K562 (cell line): ENCODE data around the gene PPP1R12C. TPM values are rescaled to one million over a fixed set of nuclear protein-coding genes. Genes with fewer than 3 reads are reported as not detected.

Experiments
- ATAC-seq: fragments of 200-7000 bp; cut with Tn5 transposase; 3 replicates; pipeline ENCODE4 v1.9.1; 2020; ENCODE audit warnings: moderate library complexity
- BruUV-seq: library from RNA; stranded (reverse); fragments of 400-500 nt; replicated peaks from 2 replicates; lab custom pipeline; 2021; lab: Mats Ljungman, UMichigan
- CTCF ChIA-PET: fragments of 300-600 bp; formaldehyde crosslinking; extraction: SDS; loops from one replicate; lab custom pipeline; 2021; ENCODE audit warnings: low intra/inter-chr PET ratio; lab: Yijun Ruan, JAX
- POLR2A ChIA-PET: fragments of 300-600, 350-650 bp; sonication (Branson Sonifier 250); formaldehyde crosslinking; extraction: SDS; loops from one replicate; lab custom pipeline; 2021; ENCODE audit warnings: antibody characterized with exemption, inconsistent platforms; lab: Yijun Ruan, JAX
- DNase-seq, 4 experiments: peaks; one replicate each; pipeline versions ENCODE4 v3.0.0 to v3.0.0-alpha.2; 2011 to 2018; ENCODE audit warnings: low spot score in 3 of 4, mixed read lengths in 3 of 4; ENCODE audit errors: extremely low read depth in 1 of 4
- FAIRE-seq: peaks from 2 replicates; lab custom pipeline; 2011; peaks lifted over from hg19 to GRCh38; lab: Jason Lieb, UNC
- H2AFZ ChIP-seq: 2 replicates; pipeline ENCODE4 v1.6.0; 2011; ENCODE audit warnings: low read depth, low read length, control low read depth, inconsistent platforms
- H3K27ac ChIP-seq: fragments of 200-600 bp; 3 replicates; pipeline ENCODE4 v1.8.0; 2011; ENCODE audit warnings: low read depth, mild to moderate bottlenecking, control low read depth, inconsistent platforms, low read length, moderate library complexity, mixed read lengths; ENCODE audit errors: extremely low read depth
- H3K27me3 ChIP-seq, 2 experiments: fragments of 300-600 bp in 1 of 2; 2 replicates in 1 of 2; 3 replicates in 1 of 2; pipeline versions ENCODE4 v1.6.0 to v1.8.0; 2011; ENCODE audit warnings: inconsistent platforms in 2 of 2, low read length in 2 of 2, mild to moderate bottlenecking in 1 of 2, mixed read lengths in 1 of 2, moderate library complexity in 1 of 2; ENCODE audit not compliant: control insufficient read depth in 2 of 2, insufficient read depth in 2 of 2
- H3K36me3 ChIP-seq: fragments of 300-600 bp; 3 replicates; pipeline ENCODE4 v1.8.0; 2011; ENCODE audit warnings: mild to moderate bottlenecking, low read length, inconsistent platforms; ENCODE audit not compliant: control insufficient read depth, insufficient read depth
- H3K4me1 ChIP-seq, 2 experiments: fragments of 200-600 bp in 1 of 2; replicated peaks in 1 of 2; 2 replicates in 1 of 2; 3 replicates in 1 of 2; pipeline versions ENCODE4 v1.5.1 to v1.8.0; 2011; ENCODE audit warnings: inconsistent platforms in 2 of 2, low read length in 2 of 2, mild to moderate bottlenecking in 1 of 2, mixed read lengths in 1 of 2, moderate library complexity in 1 of 2; ENCODE audit not compliant: control insufficient read depth in 2 of 2, insufficient read depth in 2 of 2
- H3K4me2 ChIP-seq: 2 replicates; pipeline ENCODE4 v1.6.1; 2011; ENCODE audit warnings: low read length, control low read depth, inconsistent platforms, mixed read lengths; ENCODE audit not compliant: insufficient read depth
- H3K4me3 ChIP-seq: fragments of 200-600 bp; sonication (generic), shearing (Covaris generic); 2 replicates; pipeline ENCODE4 v1.5.1; 2016; ENCODE audit warnings: control low read depth, inconsistent platforms
- H3K79me2 ChIP-seq: fragments of 200-600 bp; 3 replicates; pipeline ENCODE4 v1.8.0; 2011; ENCODE audit warnings: low read length, inconsistent platforms; ENCODE audit not compliant: control insufficient read depth, insufficient read depth
- H3K9ac ChIP-seq, 2 experiments: 2 replicates each; pipeline versions ENCODE4 v1.6.0 to v1.6.1; 2011; ENCODE audit warnings: low read depth in 2 of 2, low read length in 2 of 2, control low read depth in 1 of 2, inconsistent platforms in 1 of 2, mild to moderate bottlenecking in 1 of 2, mixed read lengths in 1 of 2; ENCODE audit not compliant: insufficient read depth in 1 of 2
- H3K9me1 ChIP-seq: one replicate; pipeline ENCODE4 v1.6.0; 2011; ENCODE audit warnings: inconsistent platforms, mild to moderate bottlenecking, low read length, moderate library complexity; ENCODE audit not compliant: control insufficient read depth, insufficient read depth
- H3K9me3 ChIP-seq: replicated peaks from 2 replicates; pipeline ENCODE4 v1.5.1; 2011; ENCODE audit warnings: low read depth, low read length, inconsistent platforms; ENCODE audit not compliant: control insufficient read depth, insufficient read depth
- H4K20me1 ChIP-seq: replicated peaks from 2 replicates; pipeline ENCODE4 v1.6.1; 2011; ENCODE audit warnings: low read length, inconsistent platforms, mixed read lengths; ENCODE audit not compliant: control insufficient read depth, insufficient read depth
- NFRKB ChIP-seq: fragments of 450-650 bp; IDR thresholded peaks from 2 replicates; pipeline ENCODE4 v1.6.1; 2016; ENCODE audit warnings: low read depth
- POU5F1 ChIP-seq: fragments of 150-350 bp; IDR thresholded peaks from 2 replicates; pipeline ENCODE4 v1.6.1; 2014; ENCODE audit warnings: borderline replicate concordance, low read length, low read depth, mild to moderate bottlenecking; ENCODE audit not compliant: partially characterized antibody
- ZNF134 ChIP-seq: fragments of 250-450 bp; sonication (Bioruptor Pico); conservative IDR thresholded peaks from 2 replicates; pipeline ENCODE4 v1.4.0; 2020
- WGBS: fragments of 100-300 bp; shearing (Covaris generic); methylation state at CpG from one replicate; pipeline ENCODE4 v1.1.6; 2016; ENCODE audit warnings: low coverage, mixed read lengths; ENCODE audit not compliant: insufficient coverage; ENCODE audit errors: missing lambda C conversion rate; 5-methylcytosine and 5-hydroxymethylcytosine counted together
- in situ Hi-C: fragments of 300-500 bp; cut with MboI; formaldehyde crosslinking; loops from 4 replicates; pipeline ENCODE4 v1.15.0; 2018; ENCODE audit warnings: inconsistent platforms, mixed read lengths
- intact Hi-C: fragments of 100-400 bp; cut with micrococcal nuclease; formaldehyde crosslinking; loops from 2 replicates; pipeline ENCODE4 v1.14.2; 2022
- polyA plus RNA-seq, 8 experiments: library from polyadenylated mRNA; depleted of rRNA in 4 of 8; stranded (reverse) in 5 of 8; unstranded in 3 of 8; fragments of >200 nt; fragmentation: Nextera tagmentation in 2 of 8; fragmentation: Illumina TruSeq in 1 of 8; extraction: Ambion mirVana in 2 of 8; extraction: Trizol in 1 of 8; gene quantifications; 2 replicates each; pipeline versions ENCODE4 v1.2.1 to v1.2.3, GENCODE V29; 2011 to 2014; ENCODE audit warnings: inconsistent platforms in 1 of 8, missing spikeins in 1 of 8
- total RNA-seq, 7 experiments: library from RNA; depleted of rRNA in 6 of 7; stranded (reverse); fragments of >200 nt in 6 of 7; fragmentation: Illumina TruSeq in 2 of 7; extraction: Trizol in 2 of 7; gene quantifications; 2 replicates each; pipeline versions ENCODE4 v1.2.1 to v1.2.3, GENCODE V29; 2011 to 2021; ENCODE audit warnings: low replicate concordance in 1 of 7
- TF ChIP-seq, protein P1 (sequence below), 2 experiments: fragments of 450-650 bp; formaldehyde crosslinking in 1 of 2; IDR thresholded peaks; 2 replicates each; pipeline versions ENCODE4 v1.4.0 to v1.6.1; 2014 to 2020; ENCODE audit warnings: mild to moderate bottlenecking in 2 of 2, borderline replicate concordance in 1 of 2, low read depth in 1 of 2

Gene PPP1R12C
- total and polyA plus RNA-seq, 9 of the 15 experiments (the other 6 are each of a cell fraction or from before 2014, with no cell fraction given): 1.8 to 136 (median 33.7) TPM

DNA sequence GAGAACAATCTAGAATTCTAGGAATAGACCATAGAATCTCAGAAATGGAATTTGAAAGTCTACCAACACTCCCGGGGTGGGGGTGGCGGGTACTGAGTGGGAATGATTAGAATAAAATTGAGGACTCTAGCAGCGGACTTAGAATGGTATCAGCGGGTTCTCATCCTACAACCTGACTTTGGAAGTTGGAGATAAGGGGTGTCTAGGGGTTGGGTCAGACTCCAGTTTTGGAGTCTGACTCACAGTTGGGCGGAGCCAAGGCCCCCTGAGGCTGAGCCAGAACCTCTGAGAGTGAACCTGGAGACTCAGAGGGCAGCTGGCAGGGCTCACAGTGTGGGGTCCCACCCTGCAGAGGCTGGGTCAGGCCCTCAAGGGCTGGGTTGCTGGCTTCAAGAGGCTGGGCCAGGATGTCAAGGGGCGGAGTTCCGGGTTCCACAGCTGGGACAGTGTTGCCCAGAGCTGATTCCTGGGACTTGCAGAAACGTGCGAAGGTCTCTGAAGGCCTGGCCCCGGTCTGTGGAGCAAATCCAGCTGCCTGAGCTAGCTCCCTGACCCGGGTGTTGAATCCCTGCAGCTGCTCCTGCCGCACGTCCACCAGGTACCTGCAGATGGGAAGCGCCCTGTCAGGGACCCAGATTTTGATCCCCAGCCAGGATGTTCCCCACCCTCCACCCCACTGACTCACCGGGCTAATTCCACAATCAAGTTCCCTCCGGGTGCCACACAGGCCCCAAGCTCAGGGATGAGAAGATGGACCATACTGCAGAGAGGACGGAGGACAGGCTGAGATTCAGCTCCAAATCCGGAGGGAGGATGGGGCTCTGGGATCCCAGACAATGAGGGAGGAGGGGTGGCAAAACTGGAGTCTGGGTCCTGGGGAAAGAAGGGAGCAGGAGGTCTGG, 41.7 kb upstream of the PPP1R12C start (continued):
- no peak for TF ChIP-seq NFRKB

DNA sequence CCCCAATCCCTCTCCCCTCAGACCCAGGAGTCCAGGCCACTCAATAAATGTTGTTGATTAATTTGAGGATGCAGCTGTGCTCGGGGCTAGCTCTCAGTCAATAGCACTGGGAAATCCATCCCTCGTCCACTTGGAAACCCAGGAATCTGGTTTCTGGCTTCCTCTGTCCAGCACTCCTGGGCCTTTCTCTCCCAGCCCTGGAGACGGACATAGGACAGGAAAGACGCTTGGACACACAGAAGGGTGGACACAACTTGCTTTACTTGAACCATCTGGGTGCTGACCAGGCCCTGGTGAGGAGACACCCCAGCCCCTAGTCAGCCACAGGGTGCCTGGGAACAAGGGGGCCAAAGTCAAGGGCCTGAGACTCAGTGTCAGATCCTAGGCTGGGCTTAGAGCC, 41.0 kb upstream of the PPP1R12C start:
- CTCF ChIA-PET: no interaction called here
- peaks cover 14% of the 10 kb centered on the region for H3K79me2 ChIP-seq
- DNase-seq: peak in 1 of 4 experiments; percentile 8
- H3K9me3 ChIP-seq: no peaks in the 10 kb centered on the region
- no peak for FAIRE-seq
- peaks cover 8% of the 10 kb centered on the region; the same call in 1 of the 3 replicates for H3K36me3 ChIP-seq
- no peaks in the 10 kb centered on the region for H4K20me1 ChIP-seq
- no peaks in the 10 kb centered on the region for H3K9me1 ChIP-seq
- intact Hi-C loops: loop anchor here (10.0 kb wide), 1 partner anchor 346 kb away; no protein-coding TSS in a partner anchor
- BruUV-seq: no TSS peak
- peak overlapping the region; percentile 34 to 87; a peak in 3 of 4 replicates for H3K9ac ChIP-seq
- H3K4me2 ChIP-seq: peak overlapping the region; percentile 24
- H2AFZ ChIP-seq: no peak overlapping the region
- 11% methylated on average over 4 of the region's 4 CpGs for whole genome bisulfite sequencing
- no peak overlapping the region for H3K4me3 ChIP-seq
- H3K4me1 ChIP-seq: peaks cover 34 to 67% of the 10 kb centered on the region in 2 experiments
- POLR2A ChIA-PET: interaction anchor here (0.6 to 1.3 kb wide), 6 partner anchors 12 to 229 kb away, joined by 3 to 7 read pairs (median 3); partner anchors contain the start of genes GP6 and RDH13
- peak; percentile 9 for ATAC-seq
- in situ Hi-C loops: loop anchor here (25.0 kb wide), 1 partner anchor 979 kb away; the partner anchor contains the start of gene ZNF444
- peak overlapping the region; percentile 66 for H3K27ac ChIP-seq
- H3K27me3 ChIP-seq: no peaks in the 10 kb centered on the region
- TF ChIP-seq, protein P1, sequence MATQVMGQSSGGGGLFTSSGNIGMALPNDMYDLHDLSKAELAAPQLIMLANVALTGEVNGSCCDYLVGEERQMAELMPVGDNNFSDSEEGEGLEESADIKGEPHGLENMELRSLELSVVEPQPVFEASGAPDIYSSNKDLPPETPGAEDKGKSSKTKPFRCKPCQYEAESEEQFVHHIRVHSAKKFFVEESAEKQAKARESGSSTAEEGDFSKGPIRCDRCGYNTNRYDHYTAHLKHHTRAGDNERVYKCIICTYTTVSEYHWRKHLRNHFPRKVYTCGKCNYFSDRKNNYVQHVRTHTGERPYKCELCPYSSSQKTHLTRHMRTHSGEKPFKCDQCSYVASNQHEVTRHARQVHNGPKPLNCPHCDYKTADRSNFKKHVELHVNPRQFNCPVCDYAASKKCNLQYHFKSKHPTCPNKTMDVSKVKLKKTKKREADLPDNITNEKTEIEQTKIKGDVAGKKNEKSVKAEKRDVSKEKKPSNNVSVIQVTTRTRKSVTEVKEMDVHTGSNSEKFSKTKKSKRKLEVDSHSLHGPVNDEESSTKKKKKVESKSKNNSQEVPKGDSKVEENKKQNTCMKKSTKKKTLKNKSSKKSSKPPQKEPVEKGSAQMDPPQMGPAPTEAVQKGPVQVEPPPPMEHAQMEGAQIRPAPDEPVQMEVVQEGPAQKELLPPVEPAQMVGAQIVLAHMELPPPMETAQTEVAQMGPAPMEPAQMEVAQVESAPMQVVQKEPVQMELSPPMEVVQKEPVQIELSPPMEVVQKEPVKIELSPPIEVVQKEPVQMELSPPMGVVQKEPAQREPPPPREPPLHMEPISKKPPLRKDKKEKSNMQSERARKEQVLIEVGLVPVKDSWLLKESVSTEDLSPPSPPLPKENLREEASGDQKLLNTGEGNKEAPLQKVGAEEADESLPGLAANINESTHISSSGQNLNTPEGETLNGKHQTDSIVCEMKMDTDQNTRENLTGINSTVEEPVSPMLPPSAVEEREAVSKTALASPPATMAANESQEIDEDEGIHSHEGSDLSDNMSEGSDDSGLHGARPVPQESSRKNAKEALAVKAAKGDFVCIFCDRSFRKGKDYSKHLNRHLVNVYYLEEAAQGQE (IDR thresholded peaks at IDR 0.05; ENCODE audit: borderline replicate concordance): peak; percentile 29; the same call in 1 of the 2 replicates
- TF ChIP-seq, protein P1 (CRISPR knock-in tag; IDR thresholded peaks at IDR 0.05; ENCODE audit: low read depth): no peak
- TF ChIP-seq POU5F1 (no peak), ZNF134 (CRISPR knock-in tag) (no peak)
